ENCODE data around the gene SUSD3. TPM values are rescaled to one million over a fixed set of nuclear protein-coding genes. Genes with fewer than 3 reads are reported as not detected.
A peak's percentile ranks its signal among the peaks of the same experiment; 100 is the strongest.

Gene SUSD3
- total RNA-seq, 3 donors from 2014 or later, result 1.3 to 52.4 (median 45.9) TPM

- DNase-seq (ENCODE audit: low spot score in 2 of 2), result peak in 1 of 2 donors; percentile 38
- TF ChIP-seq, protein P1, sequence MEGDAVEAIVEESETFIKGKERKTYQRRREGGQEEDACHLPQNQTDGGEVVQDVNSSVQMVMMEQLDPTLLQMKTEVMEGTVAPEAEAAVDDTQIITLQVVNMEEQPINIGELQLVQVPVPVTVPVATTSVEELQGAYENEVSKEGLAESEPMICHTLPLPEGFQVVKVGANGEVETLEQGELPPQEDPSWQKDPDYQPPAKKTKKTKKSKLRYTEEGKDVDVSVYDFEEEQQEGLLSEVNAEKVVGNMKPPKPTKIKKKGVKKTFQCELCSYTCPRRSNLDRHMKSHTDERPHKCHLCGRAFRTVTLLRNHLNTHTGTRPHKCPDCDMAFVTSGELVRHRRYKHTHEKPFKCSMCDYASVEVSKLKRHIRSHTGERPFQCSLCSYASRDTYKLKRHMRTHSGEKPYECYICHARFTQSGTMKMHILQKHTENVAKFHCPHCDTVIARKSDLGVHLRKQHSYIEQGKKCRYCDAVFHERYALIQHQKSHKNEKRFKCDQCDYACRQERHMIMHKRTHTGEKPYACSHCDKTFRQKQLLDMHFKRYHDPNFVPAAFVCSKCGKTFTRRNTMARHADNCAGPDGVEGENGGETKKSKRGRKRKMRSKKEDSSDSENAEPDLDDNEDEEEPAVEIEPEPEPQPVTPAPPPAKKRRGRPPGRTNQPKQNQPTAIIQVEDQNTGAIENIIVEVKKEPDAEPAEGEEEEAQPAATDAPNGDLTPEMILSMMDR (IDR thresholded peaks at IDR 0.05), result no peak
- no peak for TF ChIP-seq POLR2AphosphoS5 (IDR thresholded peaks at IDR 0.05)
- TF ChIP-seq POLR2A (IDR thresholded peaks at IDR 0.05), result no peak
- H3K4me1 ChIP-seq, result peaks cover 0 to 5% of the 10 kb centered on the region in 2 donors
- intact Hi-C loops (cut with DNase I; ENCODE audit: low total_unique reads), result no loop called here
- H3K9me3 ChIP-seq, result no peaks in the 10 kb centered on the region
- H3K27me3 ChIP-seq, result no peaks in the 10 kb centered on the region
- H3K27ac ChIP-seq, result peak overlapping the region in 1 of 2 donors; percentile 61
- no peak overlapping the region for H3K4me3 ChIP-seq
- no peaks in the 10 kb centered on the region for H3K36me3 ChIP-seq
Measured at GRCh38 chr9:93112116-93112863, 53.8 kb downstream of the SUSD3 start.

DNA sequence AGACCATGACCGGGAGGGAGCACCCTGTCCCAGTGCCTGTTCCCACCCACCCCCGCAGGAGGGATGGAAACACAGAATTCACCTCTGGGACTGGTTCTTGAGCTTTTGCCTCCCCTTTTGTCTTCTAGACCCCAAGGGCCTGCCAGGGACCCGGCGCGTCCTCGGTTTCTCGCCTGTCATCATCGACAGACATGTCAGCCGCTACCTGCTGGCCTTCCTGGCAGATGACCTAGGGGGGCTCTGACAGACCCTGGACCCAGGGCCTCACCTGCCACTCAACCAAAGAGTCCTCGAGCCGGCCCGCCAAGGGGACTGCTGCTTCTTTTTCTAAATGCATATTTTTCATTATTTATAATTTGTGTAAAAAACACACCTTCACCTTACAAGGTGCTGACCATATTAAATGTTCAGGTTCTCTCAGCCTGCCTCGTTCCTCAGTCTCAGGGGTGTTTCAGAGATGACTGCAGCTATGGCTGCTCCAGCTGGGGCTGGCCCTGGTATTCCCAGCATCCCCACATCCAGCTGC lies 54.4 kb downstream of the SUSD3 start:
- peak in 1 of 2 donors; percentile 39 for DNase-seq (ENCODE audit: low spot score in 2 of 2)
- H3K27me3 ChIP-seq, result no peaks in the 10 kb centered on the region
- H3K27ac ChIP-seq, result no peak overlapping the region
- no peak for TF ChIP-seq POLR2AphosphoS5 (IDR thresholded peaks at IDR 0.05)
- TF ChIP-seq POLR2A (IDR thresholded peaks at IDR 0.05), result no peak
- TF ChIP-seq, protein P1 (IDR thresholded peaks at IDR 0.05), result no peak
- intact Hi-C loops (cut with DNase I; ENCODE audit: low total_unique reads), result no loop called here
- H3K36me3 ChIP-seq, result no peaks in the 10 kb centered on the region
- H3K9me3 ChIP-seq, result no peaks in the 10 kb centered on the region
- no peak overlapping the region for H3K4me3 ChIP-seq
- H3K4me1 ChIP-seq, result peaks cover 0 to 5% of the 10 kb centered on the region in 2 donors

GRCh38 chr9:93114169-93114983 lies 55.9 kb downstream of the SUSD3 start:
- peaks cover 0 to 5% of the 10 kb centered on the region in 2 donors for H3K4me1 ChIP-seq
- no peaks in the 10 kb centered on the region for H3K27me3 ChIP-seq
- H3K27ac ChIP-seq, result peak overlapping the region in 1 of 2 donors; percentile 89
- H3K9me3 ChIP-seq, result no peaks in the 10 kb centered on the region
- intact Hi-C loops (cut with DNase I; ENCODE audit: low total_unique reads), result no loop called here
- peak in 1 of 2 donors; percentile 49 for DNase-seq (ENCODE audit: low spot score in 2 of 2)
- no peak for TF ChIP-seq POLR2AphosphoS5 (IDR thresholded peaks at IDR 0.05)
- no peak for TF ChIP-seq POLR2A (IDR thresholded peaks at IDR 0.05)
- TF ChIP-seq, protein P1 (IDR thresholded peaks at IDR 0.05), result no peak
- no peaks in the 10 kb centered on the region for H3K36me3 ChIP-seq
- no peak overlapping the region for H3K4me3 ChIP-seq

DNA sequence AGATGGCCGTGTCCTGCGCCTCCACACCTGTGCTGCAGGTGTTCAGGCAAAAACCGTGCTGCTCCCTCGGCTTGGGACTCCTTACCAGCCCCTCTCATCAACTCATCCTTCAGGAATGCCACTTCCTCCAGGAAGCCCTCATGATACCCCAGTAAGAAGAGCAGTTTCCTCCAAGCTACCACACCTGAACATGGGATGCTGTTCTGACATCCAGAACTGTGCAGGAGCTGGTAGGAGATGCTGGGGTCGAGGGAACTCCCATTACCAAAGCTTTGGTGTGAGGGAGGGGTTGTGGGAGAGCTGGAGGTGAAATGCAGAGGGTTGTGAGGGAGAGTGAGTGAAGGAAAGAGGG lies 56.5 kb downstream of the SUSD3 start:
- DNase-seq (ENCODE audit: low spot score in 2 of 2), result peak in 1 of 2 donors; percentile 9

More for the DNA sequence above, 56.5 kb downstream of the SUSD3 start:
- no peaks in the 10 kb centered on the region for H3K36me3 ChIP-seq
- intact Hi-C loops (cut with DNase I; ENCODE audit: low total_unique reads), result no loop called here
- no peaks in the 10 kb centered on the region for H3K9me3 ChIP-seq
- H3K27me3 ChIP-seq, result no peaks in the 10 kb centered on the region
- peaks cover 2 to 5% of the 10 kb centered on the region in 2 donors for H3K4me1 ChIP-seq
- TF ChIP-seq, protein P1 (IDR thresholded peaks at IDR 0.05), result no peak
- no peak for TF ChIP-seq POLR2AphosphoS5 (IDR thresholded peaks at IDR 0.05)
- TF ChIP-seq POLR2A (IDR thresholded peaks at IDR 0.05), result no peak
- H3K27ac ChIP-seq, result peak overlapping the region in 1 of 2 donors; percentile 89
- H3K4me3 ChIP-seq, result no peak overlapping the region

All from breast epithelium (tissue), 4 donors.